Measurements from ENCODE around the gene OR52A5.
A peak's percentile ranks its signal among the peaks of the same experiment; 100 is the strongest.
"Not testable (repeated sequence)": the region's sequence is repeated elsewhere in the genome, so short reads cannot be mapped to it uniquely, and the experiment has no call there.

OR52A5 gene

GRCh38 chr11:5137996-5138395 is at the start of gene OR52A5:
TSS of gene OR52A5 (minus strand) at chr11:5138356. CDS start at chr11:5132642, 5,714 bp downstream.
- no peak for DNase-seq (ENCODE audit: extremely low read depth in 1 of 2, low read depth in 1 of 2)

GRCh38 chr11:5178046-5178837 is 40.1 kb upstream of the OR52A5 start:
- DNase-seq (ENCODE audit: extremely low read depth in 1 of 2, low read depth in 1 of 2) = no peak

- DNase-seq (ENCODE audit: extremely low read depth in 1 of 2, low read depth in 1 of 2) = no peak
These were observed 36.8 kb upstream of the OR52A5 start for GRCh38 chr11:5174934-5175333.

GRCh38 chr11:5171856-5172255 is 33.7 kb upstream of the OR52A5 start:
- DNase-seq (ENCODE audit: extremely low read depth in 1 of 2, low read depth in 1 of 2) = no peak

- not testable (repeated sequence) for DNase-seq (ENCODE audit: extremely low read depth in 1 of 2, low read depth in 1 of 2)
These were observed 27.7 kb upstream of the OR52A5 start for GRCh38 chr11:5165898-5166297.

- not testable (repeated sequence) for DNase-seq (ENCODE audit: extremely low read depth in 1 of 2, low read depth in 1 of 2)
These were observed 26.7 kb upstream of the OR52A5 start for GRCh38 chr11:5164807-5165206.

GRCh38 chr11:5161045-5161444 is 22.9 kb upstream of the OR52A5 start:
- DNase-seq (ENCODE audit: extremely low read depth in 1 of 2, low read depth in 1 of 2) = not testable (repeated sequence)

- DNase-seq (ENCODE audit: extremely low read depth in 1 of 2, low read depth in 1 of 2) = not testable (repeated sequence)
These were observed 22.1 kb upstream of the OR52A5 start for GRCh38 chr11:5160217-5160616.

GRCh38 chr11:5159806-5160205 is 21.6 kb upstream of the OR52A5 start:
- DNase-seq (ENCODE audit: extremely low read depth in 1 of 2, low read depth in 1 of 2) = no peak

GRCh38 chr11:5154657-5155056 is 16.5 kb upstream of the OR52A5 start, which contains the start of gene OR52A1:
TSS of gene OR52A1 (minus strand) at chr11:5154757. CDS start at chr11:5152369, 2,388 bp downstream.
- no peak for DNase-seq (ENCODE audit: extremely low read depth in 1 of 2, low read depth in 1 of 2)

GRCh38 chr11:5153574-5154431 is 15.6 kb upstream of the OR52A5 start:
- no peak for DNase-seq (ENCODE audit: extremely low read depth in 1 of 2, low read depth in 1 of 2)

GRCh38 chr11:5151713-5152153 is 13.6 kb upstream of the OR52A5 start:
- DNase-seq (ENCODE audit: extremely low read depth in 1 of 2, low read depth in 1 of 2) = no peak

- DNase-seq (ENCODE audit: extremely low read depth in 1 of 2, low read depth in 1 of 2) = not testable (repeated sequence)
These were observed 6.0 kb upstream of the OR52A5 start for GRCh38 chr11:5144206-5144605.

- DNase-seq (ENCODE audit: extremely low read depth in 1 of 2, low read depth in 1 of 2) = no peak
These were observed 1.1 kb downstream of the OR52A5 start for GRCh38 chr11:5137014-5137413.

- DNase-seq (ENCODE audit: extremely low read depth in 1 of 2, low read depth in 1 of 2) = no peak
These were observed 1.9 kb downstream of the OR52A5 start for GRCh38 chr11:5136261-5136660.

GRCh38 chr11:5131584-5132335 is 6.4 kb downstream of the OR52A5 start:
- no peak for DNase-seq (ENCODE audit: extremely low read depth in 1 of 2, low read depth in 1 of 2)

GRCh38 chr11:5129457-5129877 is 8.7 kb downstream of the OR52A5 start:
- no peak for DNase-seq (ENCODE audit: extremely low read depth in 1 of 2, low read depth in 1 of 2)

GRCh38 chr11:5124891-5125620 is 13.1 kb downstream of the OR52A5 start:
- DNase-seq (ENCODE audit: extremely low read depth in 1 of 2, low read depth in 1 of 2) = no peak

GRCh38 chr11:5123802-5124521 is 14.2 kb downstream of the OR52A5 start:
- peak in 1 of 2 donors; percentile 8 for DNase-seq (ENCODE audit: extremely low read depth in 1 of 2, low read depth in 1 of 2)

- no peak for DNase-seq (ENCODE audit: extremely low read depth in 1 of 2, low read depth in 1 of 2)
These were observed 19.3 kb downstream of the OR52A5 start for GRCh38 chr11:5118893-5119292.

Data from stimulated activated CD8-positive, alpha-beta memory T cell treated with anti-CD3 and anti-CD28 coated beads, Interleukin-7, amount 100 ng/mL, for 48 hours (primary cell).